Stimulated activated CD4-positive, alpha-beta T cell treated with anti-CD3 and anti-CD28 coated beads, Interleukin-2, amount 100 ng/mL, for 4 hours (primary cell): ENCODE measurements around the gene HELZ.
"Not testable (repeated sequence)": the region's sequence is repeated elsewhere in the genome, so short reads cannot be mapped to it uniquely, and the experiment has no call there.

Source experiments
- DNase-seq: peaks from one replicate; pipeline ENCODE4 v3.0.0-alpha.2; 2020; ENCODE audit warnings: low read depth

The HELZ gene

DNA sequence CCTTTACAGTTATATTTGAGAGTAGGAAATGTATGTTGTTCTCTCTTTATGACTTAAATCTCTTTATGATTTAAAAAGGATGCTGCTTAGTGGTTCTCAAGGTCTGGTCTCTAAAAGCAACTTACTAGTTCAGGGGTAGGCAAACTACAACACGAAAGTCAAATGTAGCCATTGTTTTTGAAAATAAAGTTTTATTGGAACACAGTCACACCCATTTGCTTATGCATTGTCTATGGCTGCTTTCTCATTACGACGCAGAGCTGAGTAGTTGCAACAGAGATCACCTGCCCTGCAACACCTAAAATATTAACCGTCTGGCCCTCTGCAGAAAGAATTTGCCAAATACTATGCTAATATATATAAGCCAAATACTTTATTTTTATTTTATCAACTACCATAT is 58.2 kb downstream of the HELZ start:
- no peak for DNase-seq

GRCh38 chr17:67183531-67183930 is 61.5 kb downstream of the HELZ start:
- no peak for DNase-seq

- no peak for DNase-seq
These were observed 63.2 kb downstream of the HELZ start for GRCh38 chr17:67181825-67182224.

- no peak for DNase-seq
These were observed 64.7 kb downstream of the HELZ start for GRCh38 chr17:67180275-67180674.

GRCh38 chr17:67178555-67178954 is 66.4 kb downstream of the HELZ start:
- no peak for DNase-seq

GRCh38 chr17:67177732-67178131 is 67.3 kb downstream of the HELZ start:
- DNase-seq: no peak

DNA sequence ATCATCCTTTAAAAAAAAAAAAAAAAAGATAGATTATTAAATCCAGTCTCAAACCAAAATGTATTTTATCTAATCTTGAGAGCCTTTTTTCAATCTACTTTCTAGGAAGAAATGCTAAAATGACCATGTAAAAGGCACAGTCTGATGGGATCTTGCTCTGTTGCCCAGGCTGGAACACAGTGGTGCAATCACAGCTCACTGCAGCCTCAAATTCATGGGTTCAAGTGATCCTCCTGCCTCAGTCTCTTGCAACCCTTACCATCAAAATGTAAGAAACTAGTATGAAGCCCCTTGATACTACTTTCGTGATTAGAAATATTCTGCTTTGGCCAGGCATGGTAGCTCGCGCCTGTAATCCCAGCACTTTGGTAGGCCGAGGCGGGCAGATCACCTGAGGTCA is 70.8 kb downstream of the HELZ start:
- no peak for DNase-seq

DNA sequence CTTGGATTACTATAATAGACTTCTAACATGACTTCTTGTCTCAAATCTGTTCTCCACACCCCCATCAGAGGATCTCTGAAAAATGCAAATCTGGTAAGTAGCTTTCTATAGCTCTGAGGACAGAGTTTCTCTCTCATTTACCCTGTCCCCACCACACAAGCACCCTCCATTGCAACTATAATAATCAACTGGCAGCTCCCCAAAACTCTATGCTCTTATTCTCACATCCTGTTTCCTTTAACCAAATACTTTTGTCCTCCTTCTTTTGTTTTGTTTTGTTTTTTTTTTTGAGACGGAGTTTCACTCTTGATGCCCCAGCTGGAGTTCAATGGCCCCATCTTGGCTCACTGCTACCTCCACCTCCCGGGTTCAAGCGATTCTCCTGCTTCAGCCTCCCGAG is 73.4 kb downstream of the HELZ start:
- DNase-seq: no peak

- DNase-seq: no peak
These were observed 76.5 kb downstream of the HELZ start for GRCh38 chr17:67168496-67168895.

DNA sequence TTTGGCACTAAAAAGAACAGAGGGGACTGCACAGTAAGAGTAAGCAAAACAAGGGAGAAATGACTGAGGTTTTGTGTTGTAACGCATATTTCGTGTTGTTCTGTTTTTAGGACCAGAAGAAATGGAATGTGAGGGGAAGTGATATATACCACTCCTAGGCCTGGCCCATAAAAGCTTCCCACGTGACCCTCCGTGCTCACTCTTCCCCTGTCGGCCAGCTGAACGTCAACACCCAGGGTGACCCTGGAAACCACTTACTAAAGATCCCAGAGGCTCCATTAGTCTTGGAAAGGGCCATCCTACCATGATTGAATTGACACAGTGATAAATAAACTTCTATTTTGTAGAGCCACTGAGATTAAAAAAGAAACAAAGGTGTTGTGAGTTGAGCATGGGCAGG is 79.8 kb downstream of the HELZ start:
- no peak for DNase-seq

DNA sequence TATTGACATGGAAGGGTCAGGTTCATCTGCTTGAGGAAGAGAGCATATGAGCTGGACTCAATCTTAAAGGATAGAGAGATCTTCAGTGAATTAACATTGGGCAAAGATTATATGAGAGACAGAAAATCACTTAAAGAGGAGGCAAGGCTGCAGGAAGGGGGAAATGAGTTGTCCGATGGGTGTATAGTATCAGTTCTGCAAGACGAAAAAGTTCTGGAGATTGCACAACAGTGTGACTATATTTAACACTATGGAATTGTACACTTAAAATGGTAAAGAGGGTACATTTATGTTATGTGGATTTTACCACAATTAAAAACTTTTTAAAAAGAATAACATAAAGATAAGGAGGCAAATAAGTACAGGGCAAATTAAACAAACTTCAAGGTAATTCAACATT is 80.7 kb downstream of the HELZ start:
- DNase-seq: no peak

DNA sequence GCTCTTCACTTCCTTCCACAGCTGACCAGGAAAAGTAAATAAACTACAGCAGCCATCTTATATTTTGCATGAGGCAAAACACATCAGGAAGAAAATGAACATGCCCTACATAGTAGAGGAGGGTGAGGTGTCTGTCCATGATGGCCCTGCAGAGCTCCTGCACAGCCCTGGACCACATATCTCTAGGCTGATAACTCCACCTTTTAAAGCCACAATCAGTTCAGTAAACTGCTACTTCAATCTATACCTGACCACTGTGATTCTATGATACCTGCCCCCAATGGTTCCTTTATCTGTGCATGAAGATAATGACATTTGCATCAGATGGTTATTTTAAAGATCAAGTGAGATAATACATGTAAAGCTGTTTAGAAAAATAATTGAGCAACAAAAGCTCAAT is 82.2 kb downstream of the HELZ start:
- DNase-seq: no peak

GRCh38 chr17:67161573-67161972 is 83.4 kb downstream of the HELZ start:
- DNase-seq: no peak

GRCh38 chr17:67160791-67161190 is 84.2 kb downstream of the HELZ start:
- DNase-seq: no peak

- no peak for DNase-seq
These were observed 87.0 kb downstream of the HELZ start for GRCh38 chr17:67157732-67158639.

GRCh38 chr17:67156269-67157199 is 88.5 kb downstream of the HELZ start:
- DNase-seq: no peak

DNA sequence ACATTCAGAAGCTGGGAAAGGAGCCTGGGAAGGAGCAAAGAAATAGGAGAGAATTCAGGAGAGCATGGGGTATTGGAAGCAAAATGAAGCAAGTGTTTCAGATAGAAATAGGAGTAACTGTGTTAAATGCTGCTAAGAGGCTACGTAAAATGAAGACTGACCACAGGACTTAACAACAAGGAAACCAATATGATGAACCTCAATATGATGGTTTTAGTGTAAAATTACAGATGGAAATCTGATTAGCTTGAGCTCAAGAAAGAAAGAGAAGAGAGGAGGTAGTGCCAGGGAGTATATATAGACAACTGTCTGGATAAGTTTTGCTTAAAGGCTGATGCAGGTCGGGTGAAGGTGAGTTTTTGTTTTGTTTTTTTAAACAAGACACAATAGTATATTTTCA is 92.2 kb downstream of the HELZ start:
- DNase-seq: no peak

DNA sequence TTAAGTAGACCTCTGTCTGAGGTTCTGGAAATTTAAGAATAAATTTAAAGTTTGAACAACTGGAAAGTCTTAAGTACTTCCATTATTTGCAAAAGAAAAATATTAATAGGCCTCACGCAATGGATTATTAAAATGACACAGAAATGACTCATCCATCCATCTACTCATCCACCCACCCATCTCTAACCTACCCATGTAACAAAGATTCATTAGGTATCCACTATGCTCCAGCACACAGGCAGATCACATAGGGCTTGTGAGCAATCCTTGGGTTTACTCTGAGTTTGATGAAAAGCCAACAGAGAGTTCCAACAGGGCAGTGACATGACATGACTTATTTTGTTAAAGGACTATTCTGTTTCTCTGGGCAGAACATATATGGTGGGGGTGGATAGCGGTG is 93.3 kb downstream of the HELZ start:
- DNase-seq: no peak

DNA sequence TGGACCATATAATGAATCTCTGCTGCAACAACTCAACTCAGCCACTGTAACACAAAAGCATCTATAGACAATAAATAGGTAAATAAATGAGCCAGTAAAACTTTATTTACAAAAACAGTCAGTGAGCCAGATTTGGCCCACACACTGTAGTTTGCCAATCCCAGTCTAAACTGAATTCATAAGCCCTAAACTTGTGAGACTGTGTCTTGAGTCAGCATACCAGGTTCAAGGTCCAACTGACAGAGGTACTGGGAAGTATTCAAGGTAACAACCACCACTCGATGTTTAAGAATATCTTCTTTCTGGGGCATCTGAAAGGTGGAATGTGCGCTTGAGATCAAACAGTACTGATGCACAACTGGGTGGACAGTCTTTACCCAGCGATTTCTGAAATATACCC is 94.2 kb downstream of the HELZ start:
- DNase-seq: no peak

- DNase-seq: no peak
These were observed 96.6 kb downstream of the HELZ start for GRCh38 chr17:67148352-67148751.

- DNase-seq: no peak
These were observed 99.7 kb downstream of the HELZ start for GRCh38 chr17:67145183-67145805.

DNA sequence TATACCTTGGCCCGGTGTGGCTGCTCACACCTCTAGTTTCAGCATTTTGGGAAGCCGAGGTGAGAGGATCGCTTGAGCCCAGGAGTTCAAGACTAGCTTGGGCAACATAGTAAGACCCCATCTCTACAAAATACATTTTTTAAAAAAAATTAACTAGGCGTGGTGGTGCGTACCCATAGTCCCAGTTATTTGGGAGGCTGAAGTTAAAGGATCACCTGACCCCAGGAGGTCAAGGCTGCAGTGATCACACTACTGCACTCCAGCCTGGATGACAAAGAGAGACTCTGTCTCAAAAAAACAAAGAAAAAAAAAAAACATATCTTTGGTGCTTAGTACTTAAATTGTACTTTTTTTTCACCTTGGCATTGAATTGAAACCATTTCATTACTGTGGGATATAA is 101.7 kb downstream of the HELZ start:
- DNase-seq: no peak

- DNase-seq: not testable (repeated sequence)
These were observed 103.0 kb downstream of the HELZ start for GRCh38 chr17:67142030-67142429.
